GM21515 (cell line): ENCODE measurements around the gene KLK4.

Experiments used
- ATAC-seq: cut with Tn5 transposase; IDR thresholded peaks from one replicate; pipeline ENCODE4 v1.9.1; 2021; ENCODE audit not compliant: unreplicated experiment

KLK4 gene, protein sequence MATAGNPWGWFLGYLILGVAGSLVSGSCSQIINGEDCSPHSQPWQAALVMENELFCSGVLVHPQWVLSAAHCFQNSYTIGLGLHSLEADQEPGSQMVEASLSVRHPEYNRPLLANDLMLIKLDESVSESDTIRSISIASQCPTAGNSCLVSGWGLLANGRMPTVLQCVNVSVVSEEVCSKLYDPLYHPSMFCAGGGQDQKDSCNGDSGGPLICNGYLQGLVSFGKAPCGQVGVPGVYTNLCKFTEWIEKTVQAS

DNA sequence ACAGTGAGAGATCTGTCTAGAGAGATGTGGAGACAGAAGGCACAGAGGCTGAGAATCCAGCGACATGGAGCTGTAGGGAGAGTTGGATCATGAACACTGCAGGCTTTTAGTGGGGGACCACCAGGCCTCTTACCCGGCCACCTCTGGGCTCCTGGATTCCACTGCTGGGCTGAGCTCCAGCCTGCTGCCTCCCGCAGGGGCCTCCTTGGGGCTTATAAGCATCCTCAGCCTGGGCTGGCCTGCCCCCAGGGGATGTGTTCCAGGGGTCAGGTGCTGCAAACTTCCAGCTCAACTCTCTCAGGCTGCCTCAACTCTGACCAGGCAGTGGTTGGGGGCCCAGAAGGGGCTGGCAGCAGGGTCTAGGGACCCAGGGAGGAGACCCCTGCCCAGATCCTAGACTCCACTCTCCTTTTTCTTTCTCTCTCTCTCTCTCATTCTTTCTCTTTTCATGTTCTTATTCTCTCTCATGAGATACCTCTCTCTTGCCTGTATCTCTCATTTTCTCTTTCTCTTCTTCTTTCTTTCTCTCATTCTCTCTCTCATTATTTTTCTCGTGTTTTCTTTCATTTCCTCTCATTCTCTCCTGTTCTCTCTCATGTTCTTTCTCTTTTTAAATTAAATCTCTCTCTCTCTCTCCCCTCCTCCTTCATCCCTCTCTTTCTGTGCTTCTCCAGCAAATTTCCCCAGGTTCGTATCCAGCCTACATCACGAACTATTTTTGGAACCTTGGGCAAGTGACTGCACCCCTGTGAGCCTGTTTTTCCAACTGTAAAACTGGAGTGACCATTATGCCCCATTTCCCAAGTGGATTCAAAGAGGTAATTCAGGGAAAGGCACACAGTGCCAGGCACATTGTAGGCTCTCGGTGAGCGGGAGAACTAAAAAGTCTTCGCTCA lies at the start of gene KLK4:
KLK4 (minus strand) TSS at position 190 of the 896 bp plus-strand sequence. CDS start 657 bp downstream, outside the sequence.
- no peak for ATAC-seq

DNA sequence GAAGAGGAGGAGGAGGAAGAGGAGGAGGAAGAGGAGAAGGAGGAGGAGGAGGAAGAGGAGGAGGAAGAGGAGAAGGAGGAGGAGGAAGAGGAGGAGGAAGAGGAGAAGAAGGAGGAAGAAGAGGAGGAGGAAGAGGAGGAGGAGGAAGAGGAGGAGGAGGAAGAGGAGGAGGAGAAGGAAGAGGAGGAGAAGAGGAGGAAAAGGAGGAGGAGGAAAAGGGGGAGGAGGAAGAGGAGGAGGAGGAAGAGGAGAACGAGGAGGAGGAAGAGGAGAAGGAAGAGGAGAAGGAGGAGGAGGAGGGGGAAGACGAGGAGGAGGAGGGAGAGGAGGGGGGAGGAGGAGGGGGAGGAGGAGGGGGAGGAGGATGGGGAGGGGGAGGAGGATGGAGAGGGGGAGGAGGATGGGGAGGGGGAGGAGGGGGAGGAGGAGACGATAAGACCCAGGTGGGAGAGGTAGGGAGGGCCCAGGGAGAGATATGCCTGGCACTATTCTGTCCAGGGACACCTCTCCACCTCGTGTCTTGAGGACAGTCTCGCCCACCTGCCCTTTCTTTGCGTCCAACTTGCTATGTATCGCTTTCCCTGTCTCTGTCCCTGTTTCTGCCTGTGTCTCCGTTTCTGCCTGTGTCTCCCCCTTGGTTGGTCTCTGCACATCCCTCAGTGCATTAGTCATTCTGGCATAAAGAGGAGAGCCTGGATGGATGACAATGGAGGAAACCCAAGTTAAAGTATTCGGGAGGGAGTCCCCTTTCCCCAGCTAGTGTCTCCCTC lies 48.7 kb upstream of the KLK4 start:
- no peak for ATAC-seq

DNA sequence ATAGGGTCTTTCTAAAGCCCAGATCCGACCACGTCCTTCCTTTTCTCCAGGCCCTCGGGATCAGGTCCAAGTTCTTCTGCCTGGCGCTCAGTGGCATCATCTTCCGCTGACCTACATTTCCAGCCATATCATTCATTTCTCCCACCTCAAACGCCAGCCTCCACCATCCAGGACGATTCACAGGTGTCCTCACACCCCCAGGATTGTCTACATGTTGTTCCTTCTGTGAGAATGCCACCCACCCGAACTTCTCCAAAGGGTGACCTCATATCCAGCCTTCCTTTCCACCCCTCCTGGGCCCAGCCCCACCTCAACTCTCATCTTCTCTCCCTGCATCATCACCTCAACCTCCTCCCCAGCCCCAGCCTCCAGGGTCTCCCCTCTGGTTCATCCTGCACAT lies 46.4 kb upstream of the KLK4 start:
- no peak for ATAC-seq

DNA sequence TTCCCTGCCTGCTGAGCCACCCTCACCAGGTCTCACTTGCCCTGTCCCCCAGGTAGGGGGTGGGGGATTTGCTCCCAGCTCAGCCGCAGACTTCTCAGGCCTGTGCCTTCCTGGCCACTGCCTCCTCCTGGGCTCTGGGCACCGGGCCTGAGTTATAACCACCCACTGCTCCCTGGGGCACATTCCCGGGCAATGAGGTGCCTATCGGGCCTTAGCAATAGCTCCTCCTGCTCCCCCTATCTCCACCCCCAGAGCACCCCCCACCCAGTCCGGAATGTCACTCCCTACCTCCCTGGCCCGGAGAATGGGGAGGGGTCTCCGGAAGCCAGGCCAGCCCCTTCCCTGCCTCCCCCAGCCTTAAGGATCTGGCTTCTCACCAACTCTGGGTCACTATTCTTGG lies 41.7 kb upstream of the KLK4 start, which contains the start of gene KLK5:
KLK5 (minus strand) TSS at position 129 of the 400 bp plus-strand sequence. CDS start 381 bp downstream, outside the sequence.
- ATAC-seq, result no peak

DNA sequence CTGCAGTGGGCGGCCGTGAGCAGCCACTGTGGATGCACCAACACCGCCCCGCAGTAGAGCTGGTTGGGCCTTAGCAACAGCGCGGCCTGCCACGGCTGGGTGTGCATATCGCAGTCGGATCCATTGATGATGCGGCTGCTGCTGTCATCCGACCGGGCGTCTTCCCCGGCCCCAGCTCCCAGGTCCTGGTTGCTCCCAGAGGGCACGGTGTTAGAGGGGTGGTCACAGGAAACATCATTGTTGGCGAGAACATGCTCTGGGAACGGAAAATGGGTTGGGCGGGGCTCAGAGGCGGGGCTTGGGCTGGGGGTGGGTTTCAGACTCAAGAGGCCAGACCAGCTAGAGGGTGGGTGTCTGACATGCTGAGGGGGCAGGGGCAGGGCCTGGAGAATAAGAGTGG lies 38.7 kb upstream of the KLK4 start:
- ATAC-seq, result no peak

DNA sequence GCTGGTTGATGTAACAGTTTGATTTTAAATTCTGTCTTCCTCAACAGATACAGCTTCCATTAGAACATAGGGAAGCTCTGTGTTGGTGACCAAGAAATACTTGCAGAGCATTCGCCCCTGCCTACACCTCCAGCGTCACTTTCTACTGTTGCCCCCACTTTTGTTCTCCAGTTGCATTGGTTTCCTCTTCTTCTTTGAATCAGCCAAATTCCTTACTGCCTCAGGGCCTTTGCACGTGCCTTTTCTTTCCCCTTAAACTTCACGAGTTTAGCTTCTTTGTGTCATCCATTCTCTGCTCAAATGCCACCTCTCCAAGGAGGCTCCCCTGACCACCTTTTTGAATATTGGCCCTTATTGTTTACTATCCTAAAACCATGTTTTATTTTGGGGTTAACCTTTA lies 35.9 kb upstream of the KLK4 start:
- no peak for ATAC-seq

DNA sequence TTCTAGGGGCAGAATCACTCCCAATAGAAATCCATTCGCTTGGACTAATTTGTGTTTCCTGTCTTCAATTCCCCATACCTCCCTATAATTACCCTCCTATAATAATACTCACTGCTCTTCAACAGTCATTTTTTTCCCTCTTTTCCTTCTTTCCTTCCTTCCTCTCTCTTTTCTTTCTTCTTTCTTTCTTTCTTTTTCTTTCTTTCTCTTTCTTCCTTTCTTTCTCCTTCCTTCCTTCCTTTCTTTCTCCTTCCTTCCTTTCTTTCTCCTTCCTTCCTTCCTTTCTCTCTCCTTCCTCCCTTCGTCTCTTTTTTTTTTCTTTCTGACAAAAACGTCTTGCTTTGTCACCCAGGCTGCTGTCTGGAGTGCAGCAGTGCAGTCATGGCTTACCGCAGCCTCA lies 33.6 kb upstream of the KLK4 start:
- ATAC-seq, result no peak

DNA sequence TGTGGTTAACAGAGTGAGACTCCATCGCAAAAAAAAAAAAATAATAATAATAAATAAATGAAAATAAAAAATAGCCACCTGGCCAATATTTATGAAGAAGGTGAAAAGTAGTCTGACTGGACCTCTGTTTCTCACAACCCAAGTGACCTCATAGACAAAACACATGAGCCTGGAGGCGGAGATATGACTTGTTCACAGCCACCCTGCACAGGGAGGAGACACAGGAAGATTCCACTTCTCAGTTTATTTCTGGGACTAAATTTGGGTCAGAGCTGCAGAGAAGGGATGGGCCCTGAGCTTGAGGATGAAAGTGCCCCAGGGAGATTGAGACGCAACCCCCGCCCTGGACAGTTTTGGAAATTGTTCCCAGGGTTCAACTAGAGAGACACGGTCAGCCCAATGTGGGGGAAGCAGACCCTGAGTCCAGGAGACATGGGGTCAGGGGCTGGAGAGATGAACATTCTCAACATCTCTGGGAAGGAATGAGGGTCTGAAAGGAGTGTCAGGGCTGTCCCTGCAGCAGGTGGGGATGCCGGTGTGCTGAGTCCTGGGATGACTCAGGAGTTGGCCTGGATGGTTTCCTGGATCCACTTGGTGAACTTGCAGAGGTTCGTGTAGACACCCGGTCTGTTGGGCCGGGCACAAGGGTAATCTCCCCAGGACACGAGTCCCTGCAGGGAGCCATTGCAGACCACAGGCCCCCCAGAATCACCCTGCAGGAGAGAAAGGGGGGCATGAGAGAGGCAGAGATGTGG lies 32.1 kb upstream of the KLK4 start:
- ATAC-seq, result no peak

DNA sequence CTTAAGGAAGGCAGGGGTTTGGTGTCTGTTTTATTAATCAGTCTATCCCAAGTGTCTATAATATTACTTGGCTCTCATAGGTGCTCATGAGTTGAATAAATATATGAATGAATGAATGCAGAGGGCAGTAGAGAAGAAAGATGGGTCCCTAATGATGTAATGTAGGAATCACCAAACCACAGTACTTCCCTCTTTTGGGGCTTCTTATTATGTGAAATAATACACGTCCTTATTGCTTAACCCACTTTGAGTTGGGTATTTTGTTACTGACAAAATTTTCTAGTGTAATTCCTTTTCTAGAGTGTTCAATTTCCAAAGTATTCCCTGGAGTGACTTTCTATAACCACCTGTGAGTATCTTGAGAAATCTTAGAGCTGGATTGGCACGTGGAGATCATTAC lies 28.4 kb upstream of the KLK4 start:
- no peak for ATAC-seq

DNA sequence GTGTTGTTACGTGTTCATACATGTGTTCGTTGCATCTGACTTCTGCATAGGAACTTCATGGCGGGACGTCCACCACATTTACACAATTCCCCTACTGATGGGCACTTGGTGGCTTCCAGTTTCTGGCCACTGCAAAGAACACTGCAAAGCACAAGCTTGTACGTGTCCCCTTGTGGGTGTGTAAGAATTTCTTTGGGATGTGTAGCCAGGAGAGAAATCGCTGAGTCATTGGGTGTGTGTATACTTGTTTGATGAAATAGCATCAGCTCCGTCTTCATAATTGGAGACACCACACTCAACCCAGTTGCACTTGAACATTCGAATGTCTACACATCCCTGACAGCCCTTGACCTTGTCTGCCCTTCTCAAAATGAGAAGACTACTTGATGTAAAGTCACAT lies 22.4 kb upstream of the KLK4 start:
- no peak for ATAC-seq

DNA sequence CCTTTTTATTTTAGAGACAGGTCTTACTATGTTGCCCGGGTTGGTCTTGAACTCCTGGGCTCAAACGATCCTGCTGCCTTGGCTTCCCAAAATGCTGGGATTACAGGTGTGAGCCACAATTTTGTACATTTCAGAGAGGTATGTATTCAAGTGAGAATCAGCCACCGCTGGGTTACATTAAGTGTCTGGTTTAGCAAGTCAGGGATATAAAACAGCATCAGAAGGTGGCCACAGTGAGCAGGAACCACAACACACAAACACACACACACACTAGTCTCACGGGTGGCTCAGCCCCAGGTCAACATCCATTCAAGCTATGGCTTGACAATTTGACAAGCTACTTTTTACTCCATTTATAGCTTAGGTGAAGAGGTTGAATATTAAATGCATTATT lies 21.5 kb upstream of the KLK4 start:
- no peak for ATAC-seq

DNA sequence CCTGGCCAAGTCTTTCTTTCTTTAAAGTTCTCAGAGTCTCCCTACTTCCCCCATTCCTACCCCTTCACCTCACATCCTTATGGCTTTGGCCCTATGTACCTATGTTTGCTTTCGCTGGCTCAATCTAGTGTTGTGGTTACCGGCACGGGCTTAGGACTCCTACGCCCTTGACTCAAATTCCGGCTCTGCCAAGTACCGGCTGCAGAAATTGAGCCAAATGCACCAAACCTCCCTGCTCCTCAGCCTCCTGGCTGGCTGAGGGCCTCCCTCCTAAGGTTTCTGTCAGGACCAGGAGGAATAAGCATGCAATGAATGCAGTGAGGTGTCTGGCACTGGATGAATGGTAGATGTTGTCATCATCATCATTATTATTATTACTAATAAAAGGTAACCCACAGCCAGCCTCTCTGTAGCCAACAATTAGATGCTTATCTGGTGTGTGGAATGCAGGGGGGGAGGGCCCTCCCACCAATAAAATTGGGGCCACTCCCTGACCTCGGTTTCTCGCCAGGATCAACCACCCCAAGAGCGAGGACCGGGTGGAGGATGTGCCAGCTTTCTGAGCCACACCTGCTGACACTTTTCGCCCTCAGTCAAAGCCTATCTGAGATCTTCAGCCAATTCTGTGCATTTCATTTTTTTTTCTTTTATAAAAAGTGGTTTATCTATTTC lies 21.0 kb upstream of the KLK4 start:
- no peak for ATAC-seq

DNA sequence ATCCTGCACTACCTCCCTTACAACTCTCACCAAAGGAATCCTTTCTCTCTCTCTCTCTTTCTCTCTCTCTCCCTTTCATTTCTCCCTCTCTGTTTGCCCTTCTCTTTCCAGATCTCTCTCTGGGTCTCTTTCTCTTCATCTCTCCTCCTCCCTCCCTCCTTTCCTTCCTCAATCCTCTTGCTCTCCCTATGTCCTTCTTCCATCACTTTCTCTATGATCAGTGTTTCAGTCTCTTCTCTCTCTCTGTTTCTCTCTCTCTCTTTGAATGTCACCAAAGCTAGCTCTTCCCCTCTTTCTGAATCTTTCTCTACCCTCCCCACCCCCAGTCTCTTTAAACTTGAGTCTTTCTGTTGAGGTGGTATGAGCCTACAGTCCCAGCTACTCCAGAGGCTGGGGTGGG lies 19.8 kb upstream of the KLK4 start:
- no peak for ATAC-seq

DNA sequence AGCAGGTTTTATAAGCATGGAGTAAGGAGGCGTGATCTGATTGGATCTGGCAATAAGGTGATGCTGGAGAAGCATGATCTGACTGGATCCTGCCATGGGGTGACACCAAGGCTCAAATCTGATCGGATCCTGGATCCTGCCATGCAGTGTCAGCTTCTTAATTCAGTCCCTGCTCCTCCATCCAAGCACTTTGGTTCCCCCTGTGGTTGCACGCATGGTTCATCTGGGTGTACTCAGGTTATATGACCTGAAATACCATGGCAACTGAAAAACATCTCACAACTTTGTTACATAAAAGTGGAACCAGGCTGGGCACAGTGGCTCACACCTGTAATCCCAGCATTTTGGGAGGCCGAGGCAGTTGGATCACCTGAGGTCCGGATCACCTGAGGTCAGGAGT lies 17.6 kb upstream of the KLK4 start:
- no peak for ATAC-seq

DNA sequence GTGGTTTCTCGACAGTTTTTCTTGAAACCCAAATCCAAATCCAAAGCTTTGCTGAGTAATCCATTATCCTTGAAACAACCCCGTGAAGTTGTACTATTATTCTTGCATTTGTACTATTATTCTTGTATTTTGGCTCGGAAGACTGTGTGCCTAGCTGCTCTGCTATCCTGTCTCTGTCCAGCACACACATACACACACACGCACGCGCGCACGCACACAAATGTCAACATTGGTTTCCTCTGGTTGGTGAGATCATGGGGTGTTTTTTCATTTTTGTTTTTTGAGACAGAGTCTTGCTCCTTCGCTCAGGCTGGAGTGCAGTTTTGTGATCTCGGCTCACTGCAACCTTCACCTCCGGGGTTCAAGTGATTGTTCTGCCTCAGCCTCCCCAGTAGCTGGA lies 14.9 kb upstream of the KLK4 start:
- ATAC-seq, result no peak

DNA sequence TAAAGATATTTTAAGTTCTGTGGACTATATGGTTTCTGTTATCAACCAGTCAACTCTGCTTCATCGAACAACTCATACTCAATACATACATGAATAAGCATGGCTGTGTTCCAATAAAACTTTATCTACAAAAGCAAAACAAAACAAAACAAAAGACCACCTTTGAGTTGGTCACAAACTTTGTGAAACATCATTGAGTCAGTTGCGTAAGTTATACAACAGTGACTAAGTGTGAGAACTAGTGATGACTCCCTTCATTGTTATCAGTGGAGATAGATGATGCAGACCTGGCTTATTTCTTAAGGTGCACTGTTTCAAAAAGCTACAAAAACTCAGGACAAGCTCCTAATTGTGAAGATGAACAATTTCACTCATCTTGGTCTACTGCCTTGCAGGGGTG lies 14.5 kb upstream of the KLK4 start:
- ATAC-seq, result no peak

DNA sequence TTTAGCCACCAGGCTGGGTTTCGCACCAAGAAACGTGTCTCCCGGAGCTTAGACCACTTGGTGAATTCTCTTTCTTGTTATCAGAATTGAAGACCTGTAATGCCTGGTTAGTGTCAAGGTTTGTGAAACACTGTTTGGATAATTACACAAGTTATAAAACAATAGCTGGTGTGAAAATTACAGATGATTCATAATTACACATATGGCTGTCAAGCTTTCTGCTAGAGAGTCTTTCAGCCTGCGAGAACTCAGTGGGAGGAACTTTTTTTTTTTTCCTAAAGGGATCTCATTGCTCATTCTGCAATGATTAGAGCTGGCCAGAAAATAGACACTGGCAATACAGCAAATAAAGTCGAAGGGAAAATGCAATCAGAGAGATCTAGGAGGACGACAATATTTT lies 13.4 kb upstream of the KLK4 start:
- ATAC-seq, result no peak

DNA sequence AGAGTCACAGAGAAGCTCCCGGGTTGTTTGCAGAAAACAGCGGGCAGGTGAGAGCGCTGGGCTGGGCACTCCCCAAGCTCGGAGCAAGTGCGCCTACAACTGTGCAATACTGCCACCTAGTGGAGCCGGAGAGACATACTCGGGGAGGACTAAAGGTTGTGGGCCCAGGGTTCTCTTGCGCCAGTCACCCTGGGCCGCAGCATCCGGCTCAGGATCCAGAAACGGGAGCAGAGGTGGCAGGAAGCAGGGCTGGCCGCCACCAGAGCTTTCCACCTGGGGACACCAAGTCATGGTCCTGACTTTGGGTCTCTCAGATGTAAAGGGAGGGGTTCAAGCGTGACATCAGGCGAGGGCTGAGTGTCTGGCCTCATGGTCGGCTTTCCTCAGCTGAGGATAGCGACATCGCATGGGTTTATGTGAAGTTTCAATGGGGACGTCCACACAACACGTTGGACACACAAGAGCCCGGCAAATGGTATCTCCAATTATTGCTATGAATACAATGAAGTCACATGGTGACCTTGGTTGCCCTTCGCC lies 11.2 kb upstream of the KLK4 start:
- ATAC-seq, result no peak

DNA sequence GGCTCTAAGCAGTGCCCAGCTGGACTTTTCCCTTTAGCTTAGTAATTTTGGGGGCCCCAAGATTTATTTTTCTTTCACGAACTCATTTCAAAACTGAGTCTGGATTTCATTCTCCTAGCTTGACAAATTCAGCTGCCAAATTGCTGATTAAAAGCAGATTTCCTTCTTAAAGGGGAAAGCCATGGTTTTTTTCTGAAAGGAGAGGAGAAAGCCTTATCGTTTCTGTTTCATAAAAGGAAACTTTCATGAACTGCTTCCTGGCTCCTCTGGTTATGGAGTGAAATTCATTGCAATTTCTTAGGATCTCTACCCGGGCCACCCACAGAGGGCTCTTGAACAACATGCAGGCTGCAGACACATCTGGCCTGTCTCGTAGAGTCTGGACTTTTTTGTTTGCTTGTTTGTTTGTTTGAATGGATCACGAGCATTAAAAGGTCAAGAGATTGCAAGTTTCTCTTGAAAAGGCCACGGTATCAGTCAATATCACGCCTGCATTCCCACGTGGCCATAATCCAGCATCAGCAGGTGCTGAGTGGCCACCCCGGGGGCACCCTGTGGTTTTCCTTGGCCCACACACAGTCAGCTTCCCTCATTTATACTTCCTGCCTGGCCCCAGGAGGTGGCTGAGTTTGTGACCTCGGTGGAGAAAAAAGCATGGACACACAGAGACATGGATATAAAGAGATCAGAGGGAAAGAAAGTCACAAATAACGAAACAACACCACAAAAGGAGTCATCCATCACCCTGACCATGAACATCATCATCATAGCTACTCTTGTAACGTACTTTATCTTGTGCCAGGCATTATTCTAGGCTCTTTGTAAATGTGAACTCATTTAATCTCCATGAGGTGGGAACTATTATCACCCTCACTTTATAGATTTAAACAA lies 10.5 kb upstream of the KLK4 start:
- ATAC-seq, result no peak
